Cardiac fibroblast (primary cell): ENCODE data around the gene EEPD1.

ENCODE experiments used
- DNase-seq, 2 donors: peaks; one replicate each; pipeline versions ENCODE4 v3.0.0 to v3.0.0-alpha.2; 2010; ENCODE audit warnings: low read depth in 2 of 2
- H3K4me3 ChIP-seq, 2 donors: replicated peaks in 1 of 2; 1 replicate in 1 of 2; 2 replicates in 1 of 2; pipeline ENCODE4 v1.5.1; 2011; ENCODE audit warnings: low read depth in 2 of 2, low read length in 2 of 2, mild to moderate bottlenecking in 2 of 2, moderate library complexity in 1 of 2
- CTCF ChIP-seq: IDR thresholded peaks from one replicate; pipeline ENCODE4 v1.5.1; 2011; ENCODE audit warnings: low read depth, mild to moderate bottlenecking, low read length, inconsistent platforms

The EEPD1 gene

GRCh38 chr7:36280840-36281812, 128.1 kb downstream of the EEPD1 start:
- no peak for TF ChIP-seq CTCF
- no peak overlapping the region for H3K4me3 ChIP-seq
- DNase-seq = peak; percentile 77 to 81

DNA sequence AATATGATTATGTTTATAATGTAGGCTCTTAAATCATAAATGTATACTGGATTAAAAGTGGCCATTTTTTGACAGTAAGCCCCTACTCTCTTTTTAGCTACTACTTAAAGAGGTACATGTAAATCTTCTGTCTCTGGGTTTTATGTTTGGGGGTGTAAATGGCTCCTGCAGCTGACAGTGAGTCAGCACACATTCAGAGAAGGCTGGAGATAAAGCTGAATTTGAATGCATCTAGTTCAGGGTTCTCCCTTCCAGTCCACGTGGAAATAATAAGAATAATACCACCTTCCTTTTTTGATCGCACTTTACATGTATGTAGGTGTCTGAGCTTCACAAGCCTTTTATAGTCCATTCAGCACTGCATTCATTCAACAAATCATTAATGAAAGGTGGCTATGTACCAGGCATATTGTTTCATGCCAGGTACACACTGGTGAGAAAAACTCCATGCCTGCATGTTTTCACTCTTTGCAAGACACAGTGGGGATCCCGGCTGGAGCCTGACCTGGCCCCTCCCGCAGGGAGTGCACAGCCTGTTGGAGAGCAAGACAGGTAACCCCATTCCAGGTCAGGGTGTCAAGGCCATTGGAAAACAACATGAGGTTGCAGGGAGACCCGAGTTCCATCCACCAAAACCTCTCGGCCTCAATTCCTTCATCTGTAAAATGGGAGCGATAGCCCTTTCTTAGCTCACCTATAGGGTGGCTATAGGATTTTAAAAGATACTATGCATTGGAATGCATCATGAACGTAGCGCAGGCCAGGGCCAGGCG, 129.1 kb downstream of the EEPD1 start:
- no peak for TF ChIP-seq CTCF
- DNase-seq = no peak
- no peak overlapping the region for H3K4me3 ChIP-seq

- H3K4me3 ChIP-seq = no peak overlapping the region
- no peak for TF ChIP-seq CTCF
- DNase-seq = no peak
Observed at GRCh38 chr7:36283181-36283580, 130.1 kb downstream of the EEPD1 start.

- DNase-seq = no peak
- TF ChIP-seq CTCF = no peak
- H3K4me3 ChIP-seq = no peak overlapping the region
Observed at GRCh38 chr7:36283711-36284130, 130.7 kb downstream of the EEPD1 start.

DNA sequence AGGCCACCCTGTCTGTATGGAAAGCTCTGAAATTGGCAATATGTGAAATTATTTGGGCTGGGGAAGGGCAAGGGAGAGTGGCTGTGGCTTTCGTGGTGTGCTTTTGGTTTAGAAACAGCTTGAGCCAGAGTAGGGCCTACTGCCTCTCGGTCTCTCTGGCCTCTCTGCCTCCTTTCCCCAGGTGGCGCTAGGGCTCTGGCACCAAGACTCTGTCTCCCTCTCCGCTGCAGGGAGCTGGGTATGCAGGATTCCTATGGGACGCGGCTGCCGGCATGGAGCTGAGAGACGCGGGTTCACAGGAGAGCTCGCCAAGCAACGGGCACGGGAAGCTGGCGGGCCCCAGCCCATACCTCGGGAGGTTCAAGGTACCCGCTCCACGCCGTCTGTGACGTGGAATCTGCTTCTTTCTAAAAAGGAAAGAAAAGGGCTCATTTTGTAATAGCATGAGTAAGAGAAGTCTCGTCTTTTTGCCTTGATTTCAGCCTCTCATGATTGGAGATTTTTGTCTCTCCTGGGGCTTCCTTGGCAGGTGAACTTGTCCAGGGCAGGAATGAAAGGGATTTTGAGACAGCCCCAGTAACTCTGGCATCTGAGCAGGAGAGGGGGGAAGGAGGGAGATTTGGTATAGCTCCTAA, 131.5 kb downstream of the EEPD1 start:
- no peak overlapping the region for H3K4me3 ChIP-seq

More for the DNA sequence above, 131.5 kb downstream of the EEPD1 start:
- DNase-seq = no peak
- no peak for TF ChIP-seq CTCF
